HAP-1 (cell line): Measurements from ENCODE around the gene SYNGAP1.

ENCODE experiments used
- DNase-seq, 2 experiments: peaks; one replicate each; pipeline ENCODE4 v3.0.0-alpha.2; 2016 to 2020; ENCODE audit warnings: low spot score in 2 of 2
- H3K27me3 ChIP-seq: fragments of 250-450 bp; sonication (Bioruptor Pico); 2 replicates; pipeline ENCODE4 v1.5.1; 2020; ENCODE audit warnings: low read depth, mild to moderate bottlenecking, moderate library complexity
- H3K36me3 ChIP-seq: fragments of 250-450 bp; sonication (Bioruptor Pico); replicated peaks from 2 replicates; pipeline ENCODE4 v1.5.1; 2020; ENCODE audit warnings: mild to moderate bottlenecking
- H3K4me1 ChIP-seq: fragments of 250-450 bp; sonication (Bioruptor Pico); 2 replicates; pipeline ENCODE4 v1.5.1; 2020; ENCODE audit warnings: mild to moderate bottlenecking
- H3K4me3 ChIP-seq: fragments of 250-450 bp; sonication (Bioruptor Pico); 2 replicates; pipeline ENCODE4 v1.5.1; 2020; ENCODE audit warnings: mild to moderate bottlenecking, moderate library complexity
- H3K9me3 ChIP-seq: fragments of 250-450 bp; sonication (Bioruptor Pico); 2 replicates; pipeline ENCODE4 v1.5.1; 2020; ENCODE audit warnings: mild to moderate bottlenecking, moderate library complexity
- in situ Hi-C: fragments of 300-500 bp; cut with MboI; formaldehyde crosslinking; loops from 3 replicates; pipeline ENCODE4 v1.14.3; 2020; ENCODE audit warnings: low sequenced_read_pairs, inconsistent platforms, mixed read lengths

Gene SYNGAP1

GRCh38 chr6:33432546-33432945 is 12.7 kb downstream of the SYNGAP1 start:
- H3K36me3 ChIP-seq, result no peaks in the 10 kb centered on the region; the same call in 1 of the 2 replicates
- H3K4me3 ChIP-seq, result no peak overlapping the region
- H3K27me3 ChIP-seq, result no peaks in the 10 kb centered on the region
- no peaks in the 10 kb centered on the region for H3K9me3 ChIP-seq
- no peak for DNase-seq
- in situ Hi-C loops, result no loop called here
- peaks cover 12% of the 10 kb centered on the region for H3K4me1 ChIP-seq

GRCh38 chr6:33433001-33433543 is 13.2 kb downstream of the SYNGAP1 start:
- Histone ChIP-seq H3K27me3 (no peaks in the 10 kb centered on the region), H3K4me3 (no peak overlapping the region), H3K36me3 (no peaks in the 10 kb centered on the region; the same call in 1 of the 2 replicates), H3K9me3 (no peaks in the 10 kb centered on the region), H3K4me1 (peaks cover 12% of the 10 kb centered on the region)
- in situ Hi-C loops, result no loop called here
- DNase-seq, result no peak

GRCh38 chr6:33433544-33434191 is 13.8 kb downstream of the SYNGAP1 start:
- in situ Hi-C loops, result no loop called here
- Histone ChIP-seq H3K4me3 (no peak overlapping the region), H3K9me3 (no peaks in the 10 kb centered on the region), H3K4me1 (peaks cover 9% of the 10 kb centered on the region), H3K27me3 (no peaks in the 10 kb centered on the region), H3K36me3 (no peaks in the 10 kb centered on the region; the same call in 1 of the 2 replicates)
- DNase-seq, result no peak

GRCh38 chr6:33434961-33435360 is 15.1 kb downstream of the SYNGAP1 start:
- no peak for DNase-seq
- no peaks in the 10 kb centered on the region for H3K9me3 ChIP-seq
- H3K4me1 ChIP-seq, result peaks cover 9% of the 10 kb centered on the region
- in situ Hi-C loops, result no loop called here
- no peaks in the 10 kb centered on the region; the same call in 1 of the 2 replicates for H3K36me3 ChIP-seq
- H3K4me3 ChIP-seq, result no peak overlapping the region
- H3K27me3 ChIP-seq, result no peaks in the 10 kb centered on the region

GRCh38 chr6:33437666-33438065 is 17.8 kb downstream of the SYNGAP1 start:
- in situ Hi-C loops, result no loop called here
- H3K27me3 ChIP-seq, result no peaks in the 10 kb centered on the region
- H3K4me1 ChIP-seq, result no peaks in the 10 kb centered on the region
- H3K4me3 ChIP-seq, result no peak overlapping the region
- H3K36me3 ChIP-seq, result no peaks in the 10 kb centered on the region; the same call in none of the 2 replicates
- H3K9me3 ChIP-seq, result no peaks in the 10 kb centered on the region
- DNase-seq, result no peak

- Histone ChIP-seq H3K27me3 (no peaks in the 10 kb centered on the region), H3K36me3 (no peaks in the 10 kb centered on the region; the same call in none of the 2 replicates), H3K4me1 (no peaks in the 10 kb centered on the region), H3K9me3 (no peaks in the 10 kb centered on the region), H3K4me3 (no peak overlapping the region)
- in situ Hi-C loops, result no loop called here
- no peak for DNase-seq
These were observed 19.2 kb downstream of the SYNGAP1 start for GRCh38 chr6:33438978-33439594.

- DNase-seq, result no peak
- H3K4me1 ChIP-seq, result no peaks in the 10 kb centered on the region
- no peaks in the 10 kb centered on the region for H3K9me3 ChIP-seq
- no peaks in the 10 kb centered on the region; the same call in none of the 2 replicates for H3K36me3 ChIP-seq
- no peak overlapping the region for H3K4me3 ChIP-seq
- H3K27me3 ChIP-seq, result no peaks in the 10 kb centered on the region
- in situ Hi-C loops, result no loop called here
These were observed 20.2 kb downstream of the SYNGAP1 start for GRCh38 chr6:33439956-33440648.

- DNase-seq, result no peak
- no peaks in the 10 kb centered on the region; the same call in none of the 2 replicates for H3K36me3 ChIP-seq
- in situ Hi-C loops, result no loop called here
- no peak overlapping the region for H3K4me3 ChIP-seq
- H3K4me1 ChIP-seq, result no peaks in the 10 kb centered on the region
- no peaks in the 10 kb centered on the region for H3K27me3 ChIP-seq
- H3K9me3 ChIP-seq, result no peaks in the 10 kb centered on the region
These were observed 20.9 kb downstream of the SYNGAP1 start for GRCh38 chr6:33440649-33441309.

- Histone ChIP-seq H3K27me3 (no peaks in the 10 kb centered on the region), H3K4me1 (no peaks in the 10 kb centered on the region), H3K9me3 (no peaks in the 10 kb centered on the region), H3K36me3 (peaks cover 3% of the 10 kb centered on the region), H3K4me3 (no peak overlapping the region)
- in situ Hi-C loops, result no loop called here
- DNase-seq, result no peak
These were observed 21.6 kb downstream of the SYNGAP1 start for GRCh38 chr6:33441457-33441856.

GRCh38 chr6:33442283-33442682 is 22.4 kb downstream of the SYNGAP1 start:
- Histone ChIP-seq H3K36me3 (peaks cover 3% of the 10 kb centered on the region), H3K9me3 (no peaks in the 10 kb centered on the region), H3K4me1 (no peaks in the 10 kb centered on the region), H3K27me3 (no peaks in the 10 kb centered on the region), H3K4me3 (no peak overlapping the region)
- in situ Hi-C loops, result no loop called here
- DNase-seq, result no peak

- DNase-seq, result no peak
- in situ Hi-C loops, result no loop called here
- H3K36me3 ChIP-seq, result peaks cover 3% of the 10 kb centered on the region
- no peaks in the 10 kb centered on the region for H3K4me1 ChIP-seq
- H3K4me3 ChIP-seq, result no peak overlapping the region
- H3K9me3 ChIP-seq, result no peaks in the 10 kb centered on the region
- no peaks in the 10 kb centered on the region for H3K27me3 ChIP-seq
These were observed 23.2 kb downstream of the SYNGAP1 start for GRCh38 chr6:33443025-33443424.

GRCh38 chr6:33443619-33444504 is 24.0 kb downstream of the SYNGAP1 start:
- H3K36me3 ChIP-seq, result peaks cover 3% of the 10 kb centered on the region
- in situ Hi-C loops, result no loop called here
- DNase-seq, result no peak
- no peaks in the 10 kb centered on the region for H3K4me1 ChIP-seq
- H3K9me3 ChIP-seq, result no peaks in the 10 kb centered on the region
- H3K4me3 ChIP-seq, result no peak overlapping the region
- H3K27me3 ChIP-seq, result no peaks in the 10 kb centered on the region

GRCh38 chr6:33445119-33445603 is 25.3 kb downstream of the SYNGAP1 start:
- H3K27me3 ChIP-seq, result no peaks in the 10 kb centered on the region
- H3K4me3 ChIP-seq, result no peak overlapping the region
- DNase-seq, result no peak
- H3K36me3 ChIP-seq, result peaks cover 3% of the 10 kb centered on the region
- in situ Hi-C loops, result no loop called here
- H3K9me3 ChIP-seq, result no peaks in the 10 kb centered on the region
- H3K4me1 ChIP-seq, result no peaks in the 10 kb centered on the region
